H9 (cell line): ENCODE results near the gene ARHGAP15. TPM values are rescaled to one million over a fixed set of nuclear protein-coding genes. Genes with fewer than 3 reads are reported as not detected.

ENCODE experiments used
- DNase-seq: peaks from one replicate; pipeline ENCODE4 v3.0.0-alpha.2; 2017
- H2AFZ ChIP-seq: one replicate; pipeline ENCODE4 v1.6.1; 2013; ENCODE audit warnings: mild to moderate bottlenecking, low read length, control low read depth, moderate library complexity
- H2AK5ac ChIP-seq: 2 replicates; pipeline ENCODE4 v1.6.1; 2013; ENCODE audit warnings: low read length, control low read depth, mixed read lengths; ENCODE audit not compliant: insufficient read length
- H2BK120ac ChIP-seq: one replicate; pipeline ENCODE4 v1.6.1; 2013; ENCODE audit warnings: low read depth, mild to moderate bottlenecking, low read length, control low read depth, inconsistent platforms; ENCODE audit not compliant: poor library complexity, severe bottlenecking
- H2BK12ac ChIP-seq: 2 replicates; pipeline ENCODE4 v1.6.1; 2013; ENCODE audit warnings: low read length, control low read depth, mixed read lengths, low read depth; ENCODE audit not compliant: insufficient read length
- H2BK15ac ChIP-seq: 2 replicates; pipeline ENCODE4 v1.6.1; 2013; ENCODE audit warnings: low read depth, low read length, control low read depth
- H2BK20ac ChIP-seq: one replicate; pipeline ENCODE4 v1.6.1; 2013; ENCODE audit warnings: low read depth, mild to moderate bottlenecking, low read length, control low read depth, inconsistent platforms; ENCODE audit not compliant: poor library complexity, severe bottlenecking
- H2BK5ac ChIP-seq: 2 replicates; pipeline ENCODE4 v1.6.1; 2013; ENCODE audit warnings: low read length, control low read depth, mixed read lengths; ENCODE audit not compliant: insufficient read length
- H3K14ac ChIP-seq: 2 replicates; pipeline ENCODE4 v1.6.1; 2013; ENCODE audit warnings: low read length, control low read depth; ENCODE audit not compliant: insufficient read depth
- H3K18ac ChIP-seq: 2 replicates; pipeline ENCODE4 v1.6.1; 2013; ENCODE audit warnings: low read depth, mild to moderate bottlenecking, mixed read lengths, low read length, control low read depth; ENCODE audit not compliant: insufficient read length
- H3K23ac ChIP-seq: 2 replicates; pipeline ENCODE4 v1.6.1; 2013; ENCODE audit warnings: low read length, control low read depth, mixed read lengths, low read depth; ENCODE audit not compliant: insufficient read length
- H3K23me2 ChIP-seq: 2 replicates; pipeline ENCODE4 v1.6.1; 2013; ENCODE audit warnings: low read depth, mild to moderate bottlenecking, mixed read lengths, low read length, control low read depth; ENCODE audit not compliant: insufficient read length, poor library complexity, severe bottlenecking
- H3K27ac ChIP-seq: 2 replicates; pipeline ENCODE4 v1.5.1; 2013; ENCODE audit warnings: low read length, control low read depth, mixed read lengths, low read depth; ENCODE audit not compliant: insufficient read length
- H3K27me3 ChIP-seq: 2 replicates; pipeline ENCODE4 v1.6.1; 2013; ENCODE audit warnings: low read length, control low read depth, inconsistent platforms; ENCODE audit not compliant: insufficient read depth
- H3K4ac ChIP-seq: 2 replicates; pipeline ENCODE4 v1.6.1; 2013; ENCODE audit warnings: low read depth, mild to moderate bottlenecking, control low read depth, inconsistent platforms, low read length, moderate library complexity
- H3K4me1 ChIP-seq: 2 replicates; pipeline ENCODE4 v1.6.1; 2013; ENCODE audit warnings: low read length, control low read depth, inconsistent platforms; ENCODE audit not compliant: insufficient read depth
- H3K4me2 ChIP-seq: 2 replicates; pipeline ENCODE4 v1.6.1; 2013; ENCODE audit warnings: low read length, control low read depth, mixed read lengths; ENCODE audit not compliant: insufficient read length, insufficient read depth
- H3K56ac ChIP-seq: 2 replicates; pipeline ENCODE4 v1.6.1; 2013; ENCODE audit warnings: low read depth, mild to moderate bottlenecking, mixed read lengths, low read length, control low read depth; ENCODE audit not compliant: insufficient read length
- H3K79me1 ChIP-seq: 2 replicates; pipeline ENCODE4 v1.6.1; 2013; ENCODE audit warnings: low read depth, mild to moderate bottlenecking, moderate library complexity, low read length, control low read depth, inconsistent platforms; ENCODE audit not compliant: insufficient read depth, poor library complexity, severe bottlenecking
- H3K79me2 ChIP-seq: 2 replicates; pipeline ENCODE4 v1.6.1; 2013; ENCODE audit warnings: low read length, control low read depth, inconsistent platforms; ENCODE audit not compliant: insufficient read depth
- H3K9ac ChIP-seq: 2 replicates; pipeline ENCODE4 v1.6.1; 2013; ENCODE audit warnings: low read length, control low read depth, mixed read lengths; ENCODE audit not compliant: insufficient read length; ENCODE audit errors: extremely low read depth
- H3K9me3 ChIP-seq: one replicate; pipeline ENCODE4 v1.6.1; 2013; ENCODE audit warnings: low read depth, low read length, inconsistent platforms; ENCODE audit not compliant: control insufficient read depth
- H3T11ph ChIP-seq: one replicate; pipeline ENCODE4 v1.6.1; 2013; ENCODE audit warnings: mild to moderate bottlenecking, low read length, control low read depth, inconsistent platforms
- H4K20me1 ChIP-seq: one replicate; pipeline ENCODE4 v1.6.1; 2013; ENCODE audit not compliant: control insufficient read depth, insufficient read length, insufficient read depth
- H4K5ac ChIP-seq: 2 replicates; pipeline ENCODE4 v1.6.1; 2013; ENCODE audit warnings: low read depth, mild to moderate bottlenecking, mixed read lengths, low read length, control low read depth; ENCODE audit not compliant: insufficient read length
- H4K8ac ChIP-seq: replicated peaks from 2 replicates; pipeline ENCODE4 v1.6.1; 2013; ENCODE audit warnings: low read length, control low read depth, mixed read lengths, low read depth; ENCODE audit not compliant: insufficient read length
- H4K91ac ChIP-seq: 2 replicates; pipeline ENCODE4 v1.6.1; 2013; ENCODE audit warnings: low read depth, mild to moderate bottlenecking, moderate library complexity, mixed read lengths, low read length, control low read depth; ENCODE audit not compliant: insufficient read length
- H3K27ac Mint-ChIP-seq, 3 experiments: 2 replicates in 2 of 3; 3 replicates in 1 of 3; pipeline ENCODE4 v1.8.0; 2020 to 2021; ENCODE audit warnings: mixed read lengths in 3 of 3, mild to moderate bottlenecking in 1 of 3, moderate library complexity in 1 of 3
- H3K27me3 Mint-ChIP-seq: 2 replicates; pipeline ENCODE4 v1.8.0; 2021; ENCODE audit warnings: low read depth, mild to moderate bottlenecking, moderate library complexity, mixed read lengths
- H3K36me3 Mint-ChIP-seq, 3 experiments: 2 replicates in 2 of 3; 3 replicates in 1 of 3; pipeline ENCODE4 v1.8.0; 2020 to 2021; ENCODE audit warnings: low read depth in 3 of 3, mixed read lengths in 3 of 3; ENCODE audit not compliant: insufficient read depth in 1 of 3
- H3K4me1 Mint-ChIP-seq, 2 experiments: 2 replicates each; pipeline ENCODE4 v1.8.0; 2020; ENCODE audit warnings: mixed read lengths in 2 of 2
- H3K4me3 Mint-ChIP-seq, 2 experiments: 2 replicates in 1 of 2; 3 replicates in 1 of 2; pipeline ENCODE4 v1.8.0; 2020 to 2021; ENCODE audit warnings: mild to moderate bottlenecking in 2 of 2, mixed read lengths in 2 of 2, moderate library complexity in 1 of 2
- H3K9me3 Mint-ChIP-seq, 2 experiments: 2 replicates in 1 of 2; 3 replicates in 1 of 2; pipeline ENCODE4 v1.8.0; 2020; ENCODE audit warnings: mild to moderate bottlenecking in 2 of 2, mixed read lengths in 2 of 2, moderate library complexity in 1 of 2
- WGBS: extraction: QIAGEN DNeasy Blood & Tissue Kit; methylation state at CpG from one replicate; pipeline ENCODE4 v1.1.7; 2013; ENCODE audit warnings: missing lambda C conversion rate, low lambda C conversion rate, mixed read lengths; ENCODE audit not compliant: insufficient read length; ENCODE audit errors: extremely low coverage; 5-methylcytosine and 5-hydroxymethylcytosine counted together
- total RNA-seq: library from RNA; stranded (reverse); gene quantifications from 2 replicates; pipeline ENCODE4 v1.2.1, GENCODE V29; 2021
- TF ChIP-seq, protein P1 (sequence below): fragments of 200-600 bp; sonication (generic); conservative IDR thresholded peaks from 3 replicates; pipeline ENCODE4 v1.8.0; 2021; ENCODE audit warnings: antibody characterized with exemption, mild to moderate bottlenecking

ARHGAP15 gene
- total RNA-seq, 1 experiment from 2014 or later: not detected

DNA sequence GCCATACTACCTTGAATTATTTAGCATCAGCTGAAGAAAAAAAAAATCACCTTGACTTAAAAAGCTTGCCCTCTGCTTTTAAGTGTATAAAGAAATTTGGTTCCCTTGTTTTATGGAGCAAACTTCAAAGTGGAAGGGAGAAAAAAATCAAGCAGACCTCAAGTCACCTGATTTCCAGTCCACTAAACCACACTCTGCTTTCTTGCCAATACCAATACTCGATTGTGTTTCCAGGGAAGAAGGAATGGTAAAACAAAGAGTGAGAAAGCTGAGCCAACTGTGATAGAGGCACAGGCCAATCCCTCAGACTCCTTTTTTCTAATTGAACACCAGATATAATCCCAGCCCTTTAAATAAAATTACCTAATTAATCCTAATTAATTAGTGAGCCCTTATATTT is 587.3 kb downstream of the ARHGAP15 start:
- H3K79me2 ChIP-seq: no peaks in the 10 kb centered on the region
- H2BK20ac ChIP-seq: no peak overlapping the region
- H2BK12ac ChIP-seq: no peak overlapping the region
- no peak overlapping the region for H2BK120ac ChIP-seq
- no peak overlapping the region for H3T11ph ChIP-seq
- H3K18ac ChIP-seq: no peak overlapping the region
- Mint-ChIP-seq H3K36me3 (peaks cover 6 to 23% (median 9%) of the 10 kb centered on the region in 3 experiments; a peak in 6 of 7 replicates), H3K4me3 (no peak overlapping the region), H3K27me3 (peaks cover 3% of the 10 kb centered on the region; the same call in 1 of the 2 replicates), H3K9me3 (peaks cover 13 to 14% of the 10 kb centered on the region in 2 experiments; a peak in 4 of 5 replicates), H3K4me1 (peaks cover 5 to 13% of the 10 kb centered on the region in 2 experiments), H3K27ac (no peak overlapping the region)
- no peak overlapping the region for H2BK15ac ChIP-seq
- no peak overlapping the region for H3K23ac ChIP-seq
- no peak overlapping the region for H3K4ac ChIP-seq
- H3K27ac ChIP-seq: no peak overlapping the region
- H4K91ac ChIP-seq: no peak overlapping the region
- no peak overlapping the region for H2AFZ ChIP-seq
- H3K4me1 ChIP-seq: no peaks in the 10 kb centered on the region
- H3K23me2 ChIP-seq: no peaks in the 10 kb centered on the region
- H4K20me1 ChIP-seq: no peaks in the 10 kb centered on the region
- no peak overlapping the region for H3K9ac ChIP-seq
- no peak for DNase-seq
- H3K56ac ChIP-seq: no peak overlapping the region
- H3K79me1 ChIP-seq: no peaks in the 10 kb centered on the region
- no peaks in the 10 kb centered on the region for H3K9me3 ChIP-seq
- TF ChIP-seq, protein P1, sequence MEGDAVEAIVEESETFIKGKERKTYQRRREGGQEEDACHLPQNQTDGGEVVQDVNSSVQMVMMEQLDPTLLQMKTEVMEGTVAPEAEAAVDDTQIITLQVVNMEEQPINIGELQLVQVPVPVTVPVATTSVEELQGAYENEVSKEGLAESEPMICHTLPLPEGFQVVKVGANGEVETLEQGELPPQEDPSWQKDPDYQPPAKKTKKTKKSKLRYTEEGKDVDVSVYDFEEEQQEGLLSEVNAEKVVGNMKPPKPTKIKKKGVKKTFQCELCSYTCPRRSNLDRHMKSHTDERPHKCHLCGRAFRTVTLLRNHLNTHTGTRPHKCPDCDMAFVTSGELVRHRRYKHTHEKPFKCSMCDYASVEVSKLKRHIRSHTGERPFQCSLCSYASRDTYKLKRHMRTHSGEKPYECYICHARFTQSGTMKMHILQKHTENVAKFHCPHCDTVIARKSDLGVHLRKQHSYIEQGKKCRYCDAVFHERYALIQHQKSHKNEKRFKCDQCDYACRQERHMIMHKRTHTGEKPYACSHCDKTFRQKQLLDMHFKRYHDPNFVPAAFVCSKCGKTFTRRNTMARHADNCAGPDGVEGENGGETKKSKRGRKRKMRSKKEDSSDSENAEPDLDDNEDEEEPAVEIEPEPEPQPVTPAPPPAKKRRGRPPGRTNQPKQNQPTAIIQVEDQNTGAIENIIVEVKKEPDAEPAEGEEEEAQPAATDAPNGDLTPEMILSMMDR: no peak
- no peak overlapping the region for H3K14ac ChIP-seq
- H4K8ac ChIP-seq: no peak overlapping the region
- no peaks in the 10 kb centered on the region for H3K27me3 ChIP-seq
- no peak overlapping the region for H4K5ac ChIP-seq
- no CpG with 5 or more reads among the region's 1 CpG for WGBS
- no peak overlapping the region for H2AK5ac ChIP-seq
- H2BK5ac ChIP-seq: no peak overlapping the region
- H3K4me2 ChIP-seq: no peak overlapping the region
